ENCODE results near the gene H19. TPM values are rescaled to one million over a fixed set of nuclear protein-coding genes. Genes with fewer than 3 reads are reported as not detected.

Gene H19
- total and polyA plus RNA-seq, 9 donors = 113 to 2,888 (median 601) TPM

DNA sequence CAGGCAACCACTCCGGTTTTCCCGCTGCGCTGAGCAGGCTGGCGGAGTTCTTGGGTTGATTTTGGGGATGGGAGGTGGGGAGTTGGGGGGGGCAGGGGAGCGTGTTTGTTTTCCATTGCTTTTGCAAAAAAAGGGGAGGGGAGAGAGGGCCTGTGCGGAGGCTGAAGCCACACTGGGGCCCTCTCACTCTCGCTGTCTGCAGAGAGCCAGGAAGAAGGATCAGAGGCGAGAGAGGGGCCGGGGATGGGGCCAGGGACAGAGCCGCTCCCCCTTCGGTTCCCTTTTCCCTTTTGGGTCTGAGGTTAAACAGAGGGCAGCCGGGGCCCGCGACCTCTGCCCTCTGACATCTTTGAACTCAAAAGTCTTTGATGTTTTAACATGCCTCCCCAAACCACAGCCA, 17.4 kb upstream of the H19 start:
- Histone ChIP-seq H3K4me1 (ENCODE audit: insufficient read depth) (no peaks in the 10 kb centered on the region), H3K27me3 (no peaks in the 10 kb centered on the region), H3K36me3 (no peaks in the 10 kb centered on the region), H3K4me3 (no peak overlapping the region), H3K9me3 (no peaks in the 10 kb centered on the region), H3K27ac (no peak overlapping the region)
- intact Hi-C loops (cut with DNase I) = no loop called here
- no peak for DNase-seq
- TF ChIP-seq EP300 (IDR thresholded peaks at IDR 0.05) (no peak), POLR2A (IDR thresholded peaks at IDR 0.05) (no peak), CTCF (IDR thresholded peaks at IDR 0.05) (no peak)
- no CpG with 5 or more reads among the region's 14 CpGs for WGBS, 3 donors

- H3K9me3 ChIP-seq = no peaks in the 10 kb centered on the region
- intact Hi-C loops (cut with DNase I) = no loop called here
- TF ChIP-seq EP300 (IDR thresholded peaks at IDR 0.05) (no peak), CTCF (IDR thresholded peaks at IDR 0.05) (no peak), POLR2A (IDR thresholded peaks at IDR 0.05) (no peak)
- H3K4me3 ChIP-seq = no peak overlapping the region
- no peak for DNase-seq
- no CpG with 5 or more reads among the region's 25 CpGs for WGBS, 3 donors
- H3K4me1 ChIP-seq (ENCODE audit: insufficient read depth) = no peaks in the 10 kb centered on the region
- H3K27me3 ChIP-seq = no peaks in the 10 kb centered on the region
- no peak overlapping the region for H3K27ac ChIP-seq
- H3K36me3 ChIP-seq = no peaks in the 10 kb centered on the region
Measured at GRCh38 chr11:2012440-2012839, 14.8 kb upstream of the H19 start.

- H3K4me3 ChIP-seq = no peak overlapping the region
- no peaks in the 10 kb centered on the region for H3K27me3 ChIP-seq
- no CpG with 5 or more reads among the region's 13 CpGs for WGBS, 3 donors
- TF ChIP-seq CTCF (IDR thresholded peaks at IDR 0.05) (no peak), POLR2A (IDR thresholded peaks at IDR 0.05) (no peak), EP300 (IDR thresholded peaks at IDR 0.05) (no peak)
- intact Hi-C loops (cut with DNase I) = no loop called here
- H3K4me1 ChIP-seq (ENCODE audit: insufficient read depth) = no peaks in the 10 kb centered on the region
- H3K9me3 ChIP-seq = no peaks in the 10 kb centered on the region
- no peaks in the 10 kb centered on the region for H3K36me3 ChIP-seq
- no peak overlapping the region for H3K27ac ChIP-seq
- DNase-seq = no peak
Measured at GRCh38 chr11:2004466-2004865, 6.8 kb upstream of the H19 start.

DNA sequence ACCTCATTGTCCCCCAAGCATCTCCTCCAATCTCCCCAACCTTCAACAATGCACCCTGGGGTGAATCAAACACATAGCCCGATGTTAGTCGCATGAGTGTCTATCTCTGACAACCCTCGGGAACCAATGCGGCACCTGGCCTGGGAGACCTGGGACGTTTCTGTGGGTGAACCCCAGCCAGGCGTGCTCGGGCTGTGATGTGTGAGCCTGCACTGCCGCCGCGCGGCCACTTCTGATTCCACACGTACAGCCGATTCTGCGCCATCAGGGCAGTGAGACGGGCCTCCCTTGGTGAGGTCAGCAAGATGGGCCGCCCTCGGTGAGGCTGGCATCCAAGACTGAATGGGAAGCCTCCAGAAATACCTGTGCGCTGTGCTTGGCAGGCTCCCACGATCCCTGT, 5.2 kb upstream of the H19 start:
- Histone ChIP-seq H3K9me3 (no peaks in the 10 kb centered on the region), H3K27me3 (no peaks in the 10 kb centered on the region), H3K4me1 (ENCODE audit: insufficient read depth) (no peaks in the 10 kb centered on the region), H3K27ac (no peak overlapping the region), H3K4me3 (no peak overlapping the region), H3K36me3 (no peaks in the 10 kb centered on the region)
- DNase-seq = no peak
- WGBS, 3 donors = no CpG with 5 or more reads among the region's 19 CpGs
- intact Hi-C loops (cut with DNase I) = no loop called here
- TF ChIP-seq POLR2A (IDR thresholded peaks at IDR 0.05) (no peak), EP300 (IDR thresholded peaks at IDR 0.05) (no peak), CTCF (IDR thresholded peaks at IDR 0.05) (no peak)

Data from ovary (tissue), 9 donors.